Stimulated activated CD4-positive, alpha-beta T cell treated with anti-CD3 and anti-CD28 coated beads, Interleukin-1b, Interleukin-23, amount 100 ng/mL, for 1 hour (primary cell): ENCODE results near the gene TRMT112.
A peak's percentile ranks its signal among the peaks of the same experiment; 100 is the strongest.
"Not testable (repeated sequence)": the region's sequence is repeated elsewhere in the genome, so short reads cannot be mapped to it uniquely, and the experiment has no call there.

Source experiments
- DNase-seq, 2 donors: peaks; one replicate each; pipeline ENCODE4 v3.0.0-alpha.2; 2020; ENCODE audit warnings: low read depth in 2 of 2

The TRMT112 gene

DNA sequence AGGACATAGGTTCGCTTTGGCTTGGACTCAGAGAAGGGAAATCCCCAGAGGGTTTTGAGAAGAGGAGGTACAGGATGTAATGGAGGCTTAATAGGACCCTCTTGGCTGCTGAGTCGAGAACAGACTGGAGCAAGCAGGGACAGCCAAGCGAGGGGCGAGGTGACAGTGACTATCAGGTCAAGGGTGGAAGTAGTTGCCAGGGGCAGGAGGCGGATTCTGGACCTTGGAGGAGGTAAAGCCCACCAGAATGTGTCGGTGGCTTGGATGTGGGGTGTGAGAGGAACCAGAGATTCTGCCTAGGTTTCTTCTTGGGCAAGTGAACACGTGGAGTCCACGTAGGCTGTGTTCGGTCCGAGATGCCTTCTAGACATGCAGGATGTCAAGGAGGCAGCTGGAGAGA is 4.4 kb downstream of the TRMT112 start:
- DNase-seq = no peak

DNA sequence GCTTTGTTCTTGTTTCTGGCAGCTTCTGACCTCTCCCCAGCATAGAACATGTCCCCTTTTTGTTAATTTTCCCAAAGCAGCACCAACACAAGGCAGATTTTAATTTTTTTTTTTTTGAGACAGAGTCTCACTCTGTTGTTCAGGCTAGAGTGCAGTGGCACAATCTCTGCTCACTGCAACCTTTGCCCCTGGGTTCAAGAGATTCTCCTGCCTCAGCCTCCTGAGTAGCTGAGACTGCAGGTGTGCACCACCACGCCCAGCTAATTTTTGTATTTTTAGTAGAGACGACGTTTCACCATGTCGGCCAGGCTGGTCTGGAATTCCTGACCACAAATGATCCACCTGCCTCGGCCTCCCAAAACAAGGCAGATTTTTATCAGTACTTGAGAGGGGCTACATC is 9.6 kb downstream of the TRMT112 start:
- DNase-seq = not testable (repeated sequence)

DNA sequence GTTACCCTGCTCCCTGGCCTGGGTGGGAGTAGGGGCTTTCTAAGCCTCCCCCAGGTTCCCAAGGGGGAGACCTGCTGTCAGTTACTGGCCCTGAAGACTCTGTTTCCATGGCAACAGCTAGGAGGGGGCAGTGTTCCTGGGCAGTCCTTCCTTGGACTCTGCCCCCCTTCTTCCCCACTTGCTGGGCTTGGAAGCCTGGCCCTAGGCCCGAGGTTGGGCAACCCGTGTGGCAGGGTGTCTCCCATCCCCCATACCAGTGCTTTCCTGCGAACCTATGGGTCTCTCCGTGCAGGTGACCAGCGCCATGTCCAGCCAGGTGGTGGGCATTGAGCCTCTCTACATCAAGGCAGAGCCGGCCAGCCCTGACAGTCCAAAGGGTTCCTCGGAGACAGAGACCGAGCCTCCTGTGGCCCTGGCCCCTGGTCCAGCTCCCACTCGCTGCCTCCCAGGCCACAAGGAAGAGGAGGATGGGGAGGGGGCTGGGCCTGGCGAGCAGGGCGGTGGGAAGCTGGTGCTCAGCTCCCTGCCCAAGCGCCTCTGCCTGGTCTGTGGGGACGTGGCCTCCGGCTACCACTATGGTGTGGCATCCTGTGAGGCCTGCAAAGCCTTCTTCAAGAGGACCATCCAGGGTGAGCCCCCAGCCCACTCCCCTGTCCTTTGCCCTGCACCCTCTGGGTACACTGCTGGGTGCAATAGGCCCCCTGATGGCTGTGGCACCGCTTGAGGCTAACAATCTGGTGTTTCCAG is 10.3 kb downstream of the TRMT112 start:
- no peak for DNase-seq

DNA sequence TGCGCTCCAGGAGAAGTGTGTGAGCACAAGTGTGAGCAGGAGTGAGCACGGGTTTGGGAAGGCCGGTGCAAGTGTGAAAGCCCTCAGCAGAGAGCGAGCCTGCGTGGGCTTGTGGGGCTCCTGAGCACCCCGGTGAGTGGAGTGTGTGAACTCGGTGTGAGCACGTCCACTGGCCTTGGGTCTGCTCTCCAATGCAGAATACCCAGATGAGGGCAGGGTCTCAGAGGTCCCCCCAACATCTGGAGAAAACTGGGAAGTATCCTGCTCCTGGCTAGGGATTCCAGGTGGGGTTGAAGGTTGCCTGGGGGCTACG is 10.8 kb downstream of the TRMT112 start:
- DNase-seq = no peak

DNA sequence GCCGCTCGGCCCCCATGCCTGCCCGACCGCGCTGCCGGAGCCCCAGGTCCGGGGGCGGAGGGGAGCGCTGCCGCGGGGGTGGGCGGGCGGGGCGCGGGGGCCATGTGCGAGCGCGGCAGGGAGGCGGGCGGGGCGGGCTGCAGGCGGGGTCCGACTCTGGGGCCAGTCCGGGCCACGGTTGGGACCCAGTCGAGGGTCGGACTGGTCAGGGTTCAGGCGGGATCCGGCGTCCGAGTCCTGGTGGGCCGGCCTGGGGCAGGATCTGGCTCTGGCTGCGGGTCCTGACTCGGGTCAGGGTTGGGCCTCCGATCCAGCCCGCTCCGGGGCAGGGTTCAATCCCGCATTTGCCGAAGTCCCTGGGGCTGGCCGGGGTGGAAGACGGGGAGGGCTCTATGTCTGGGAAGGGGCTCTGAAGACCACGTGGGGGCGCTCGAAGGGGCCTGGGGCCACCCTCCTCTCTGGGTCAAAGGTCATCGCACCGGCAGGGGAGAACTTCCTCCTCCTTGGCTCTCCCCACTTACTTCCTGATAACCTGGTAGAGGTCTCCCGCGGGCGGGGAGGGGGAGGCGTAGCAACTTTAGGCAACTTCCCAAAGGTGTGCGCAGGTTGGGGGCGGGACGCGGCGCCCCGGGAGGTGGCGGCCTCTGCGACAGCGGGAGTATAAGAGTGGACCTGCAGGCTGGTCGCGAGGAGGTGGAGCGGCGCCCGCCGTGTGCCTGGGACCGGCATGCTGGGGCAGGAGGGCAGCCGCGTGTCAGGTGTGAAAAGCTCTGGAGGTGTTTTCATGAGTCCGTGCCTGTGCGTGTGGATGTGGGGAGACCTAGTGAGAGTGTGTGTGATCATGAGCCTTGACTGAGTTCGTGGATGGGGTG is 11.4 kb downstream of the TRMT112 start:
- DNase-seq = peak in 1 of 2 donors; percentile 44

DNA sequence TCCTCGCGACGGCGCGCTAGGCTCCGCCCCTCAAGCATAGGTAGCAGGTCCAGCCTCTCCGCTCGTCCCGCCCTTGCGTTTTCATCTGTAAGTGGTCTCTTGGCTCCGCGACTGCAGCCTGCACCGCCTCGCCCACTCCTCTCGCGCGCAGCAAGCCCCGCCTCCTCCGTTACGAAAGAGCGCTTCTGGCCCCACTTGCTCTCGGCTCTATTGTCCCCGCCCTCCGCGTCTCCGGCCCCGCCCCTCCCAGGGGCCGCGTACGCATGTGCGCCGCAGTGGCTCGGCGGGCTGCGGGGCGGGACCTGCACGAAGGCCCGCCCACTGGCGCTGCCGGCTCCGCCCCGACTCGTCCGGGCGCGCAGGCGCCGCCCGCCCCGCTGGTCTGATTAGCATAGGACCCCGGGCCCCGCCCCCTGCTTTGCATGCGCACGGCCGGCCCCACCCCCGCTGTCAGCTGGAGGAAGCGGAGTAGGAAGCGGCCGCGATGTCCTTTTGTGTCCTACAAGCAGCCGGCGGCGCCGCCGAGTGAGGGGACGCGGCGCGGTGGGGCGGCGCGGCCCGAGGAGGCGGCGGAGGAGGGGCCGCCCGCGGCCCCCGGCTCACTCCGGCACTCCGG is 12.2 kb downstream of the TRMT112 start, which contains the start of gene ESRRA:
Gene ESRRA, plus strand, starts transcription at position 450 of the 616 bp plus-strand sequence. CDS start 1,656 bp downstream, outside the sequence.
- peak; percentile 99 for DNase-seq

DNA sequence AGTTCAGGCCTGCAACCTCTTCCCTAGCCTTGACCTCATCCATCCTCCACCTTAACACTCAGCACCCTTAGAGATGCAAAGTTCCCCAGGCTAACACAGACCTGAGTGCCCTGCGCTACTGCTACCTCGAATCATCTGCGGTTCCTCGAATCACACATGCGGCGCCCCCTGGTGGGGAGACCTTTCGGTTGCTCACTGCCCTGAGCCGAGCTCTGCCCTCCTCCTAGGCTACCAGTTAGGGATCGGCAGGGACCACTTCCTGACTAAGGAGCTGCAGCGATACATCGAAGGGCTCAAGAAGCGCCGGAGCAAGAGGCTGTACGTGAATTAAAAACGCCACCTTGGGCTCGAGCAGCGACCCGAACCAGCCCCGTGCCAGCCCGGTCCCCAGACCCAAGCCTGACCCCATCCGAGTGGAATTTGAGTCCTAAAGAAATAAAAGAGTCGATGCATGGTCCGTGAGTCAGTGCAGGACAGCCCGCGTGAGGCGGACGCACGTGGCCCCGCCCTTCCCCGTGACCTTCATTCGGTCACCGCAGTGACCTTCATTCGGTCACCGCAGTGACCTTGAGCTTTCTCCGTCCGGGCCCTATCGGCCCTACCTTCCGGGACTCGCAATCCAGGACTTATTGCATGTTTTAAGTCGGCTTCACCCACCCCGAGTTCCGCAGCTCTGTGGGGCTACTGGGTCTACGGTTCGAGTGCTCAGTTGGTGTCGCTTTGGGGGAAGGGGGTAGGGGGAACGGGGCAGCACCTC is 12.9 kb downstream of the TRMT112 start:
- peak; percentile 84 to 92 for DNase-seq

DNA sequence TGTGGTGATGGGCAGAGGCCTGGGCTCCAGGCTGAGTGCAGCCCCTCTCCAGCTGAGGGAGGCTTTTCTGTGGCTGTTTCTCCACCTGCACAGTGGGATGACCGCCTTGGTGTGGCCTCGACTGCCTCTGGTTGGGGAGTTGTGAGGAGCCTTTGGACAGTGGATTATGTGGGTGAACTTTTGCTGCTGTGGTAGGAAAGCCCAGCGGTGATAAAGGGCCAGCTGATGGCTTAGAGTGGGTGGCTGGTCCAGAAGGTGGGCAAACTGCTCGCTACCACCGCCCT is 13.4 kb downstream of the TRMT112 start:
- no peak for DNase-seq

DNA sequence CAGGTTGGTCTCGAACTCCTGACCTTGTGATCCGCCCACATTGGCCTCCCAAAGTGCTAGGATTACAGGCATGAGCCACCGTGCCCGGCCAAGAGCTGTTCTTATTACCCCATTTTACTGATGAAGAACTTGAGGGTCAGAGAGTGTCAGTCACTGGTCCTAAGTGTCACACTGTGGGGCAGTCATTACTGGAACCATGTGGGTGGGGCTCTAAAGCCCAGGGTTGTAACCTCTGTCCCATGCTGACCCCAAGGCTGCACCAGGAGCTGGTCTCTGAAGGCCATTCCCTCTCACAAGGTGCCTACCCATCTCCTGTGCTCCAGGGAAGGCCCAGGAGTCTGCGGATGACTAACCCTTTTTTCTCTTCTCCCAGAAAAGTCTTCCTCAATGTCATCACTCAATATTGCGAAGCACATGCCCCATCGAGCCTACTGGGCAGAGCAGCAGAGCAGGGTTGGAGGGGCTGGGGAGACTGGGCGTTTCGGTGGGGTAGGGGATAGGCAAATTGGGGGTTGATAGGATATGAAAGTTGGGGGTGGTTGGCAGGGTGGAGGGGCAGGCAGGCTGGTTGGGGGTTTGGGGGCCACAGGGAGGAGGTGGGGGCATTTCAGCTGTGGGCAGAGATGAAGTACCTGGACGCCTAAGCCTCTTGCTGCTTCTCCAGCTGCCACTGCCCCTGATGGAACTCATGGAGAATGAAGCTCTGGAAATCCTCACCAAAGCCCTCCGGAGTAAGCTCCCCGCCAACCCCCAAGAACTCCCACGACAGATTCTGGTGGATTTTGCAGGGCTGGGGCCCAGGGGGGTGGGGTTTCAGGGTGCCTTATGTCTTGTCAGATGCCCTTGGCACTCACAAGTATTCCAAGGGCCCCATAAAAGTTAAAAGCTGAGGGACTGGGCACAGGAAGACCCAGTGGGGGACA is 14.0 kb downstream of the TRMT112 start:
- DNase-seq = no peak

DNA sequence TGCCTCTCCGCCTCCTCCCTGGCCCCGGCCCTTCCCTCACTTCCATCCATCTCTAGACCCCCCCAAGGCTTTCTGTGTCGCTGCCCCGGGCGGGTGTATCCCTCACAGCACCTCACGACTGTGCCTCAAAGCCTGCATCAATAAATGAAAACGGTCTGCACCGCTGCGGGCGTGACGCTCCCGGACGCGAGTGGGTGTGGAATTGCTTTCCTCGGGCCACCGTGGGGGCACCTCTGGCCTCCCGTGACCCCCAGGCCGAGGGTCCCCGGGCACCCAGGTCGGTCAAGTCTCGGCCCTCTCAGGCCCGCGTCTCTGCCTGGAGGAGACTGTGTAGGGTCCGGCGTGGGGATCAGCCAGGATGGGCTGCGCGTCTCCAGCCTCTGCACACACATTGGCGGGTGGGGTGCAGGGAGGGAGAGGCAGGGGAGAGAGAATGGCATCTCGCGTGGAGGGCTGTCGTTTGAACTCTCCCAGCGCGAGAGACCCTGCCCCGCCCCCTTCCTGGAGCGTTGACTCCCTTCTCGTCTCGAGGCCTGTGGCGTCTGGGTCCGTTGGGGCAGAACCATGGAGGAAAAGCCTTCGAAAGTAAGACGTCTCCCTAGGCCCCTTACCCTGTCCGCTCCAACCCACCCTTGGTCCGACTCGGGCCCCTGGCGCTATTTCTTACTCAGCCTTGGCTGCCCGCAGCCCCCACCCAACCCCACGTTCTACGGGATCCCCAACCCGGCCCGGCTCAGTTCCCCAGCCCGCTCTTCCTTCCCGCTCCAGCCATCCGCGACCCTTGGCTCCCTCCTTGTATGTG is 17.3 kb downstream of the TRMT112 start, which contains the start of gene CATSPERZ:
Gene CATSPERZ, plus strand, starts transcription at position 512 of the 802 bp plus-strand sequence. Its CDS starts 53 bp downstream, at position 565.
- no peak for DNase-seq

DNA sequence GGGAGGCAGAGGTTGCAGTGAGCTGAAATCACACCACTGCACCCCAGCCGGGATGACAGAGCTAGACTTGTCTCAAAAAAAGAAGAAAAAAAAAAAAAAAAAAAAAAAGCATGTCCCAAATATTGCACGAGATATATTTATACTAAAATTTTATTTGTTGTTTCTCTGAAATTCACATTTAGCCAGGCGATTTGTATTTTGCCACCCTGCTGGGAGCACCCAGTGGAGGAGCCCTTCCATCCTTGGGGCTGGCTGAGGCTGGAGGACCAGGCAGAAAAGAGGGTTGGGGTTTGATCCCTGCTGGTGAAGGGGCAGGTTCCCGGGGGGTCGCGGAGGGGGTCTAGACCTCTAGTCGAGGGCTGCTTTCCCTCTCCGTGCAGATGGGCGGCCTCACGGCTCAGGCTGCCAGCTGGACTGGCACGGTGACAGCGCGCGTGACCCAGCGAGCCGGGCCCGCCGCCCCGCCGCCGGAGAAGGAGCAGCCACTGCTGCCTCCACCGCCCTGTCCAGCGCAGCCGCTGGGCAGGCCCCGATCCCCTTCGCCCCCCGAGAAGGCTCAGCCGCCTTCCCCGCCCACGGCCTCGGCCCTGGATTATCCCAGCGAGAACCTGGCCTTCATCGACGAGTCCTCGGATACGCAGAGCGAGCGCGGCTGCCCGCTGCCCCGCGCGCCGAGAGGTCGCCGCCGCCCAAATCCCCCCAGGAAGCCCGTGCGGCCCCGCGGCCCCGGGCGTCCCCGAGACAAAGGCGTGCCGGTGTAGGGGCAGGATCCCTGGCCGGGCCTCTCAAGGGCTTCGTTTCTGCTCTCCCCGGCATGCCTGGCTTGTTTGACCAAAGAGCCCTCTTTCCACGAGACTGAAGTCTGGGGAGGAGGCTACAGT is 18.2 kb downstream of the TRMT112 start:
- no peak for DNase-seq

DNA sequence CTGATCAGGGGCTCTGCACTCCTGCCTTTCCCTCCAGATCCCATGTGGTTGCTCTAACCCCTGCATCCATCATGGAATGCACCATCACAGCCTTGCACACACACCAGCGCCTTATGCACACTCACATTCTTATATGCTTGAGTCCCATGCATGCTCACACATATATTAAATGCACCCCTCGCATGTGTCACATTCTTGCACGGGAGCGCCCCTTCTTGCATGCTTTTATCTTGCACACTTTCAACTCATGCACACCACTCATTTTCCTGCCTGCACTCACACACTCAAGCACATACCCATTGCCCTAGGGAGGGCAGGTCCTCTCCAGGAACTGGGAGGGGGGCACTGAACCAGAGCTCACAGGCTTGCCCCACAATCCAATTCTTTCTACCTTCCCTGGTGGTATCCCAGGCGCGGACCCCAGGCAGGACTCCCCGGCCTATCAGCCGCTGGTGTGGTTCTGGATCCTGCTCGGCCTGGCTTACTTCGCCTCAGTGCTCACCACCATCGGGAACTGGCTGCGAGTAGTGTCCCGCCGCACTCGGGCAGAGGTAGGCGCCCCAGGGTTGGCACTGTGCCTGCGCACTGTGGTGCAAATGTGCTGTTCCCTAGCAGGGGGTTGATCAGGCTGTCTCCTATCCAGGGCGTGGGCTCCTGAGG is 19.5 kb downstream of the TRMT112 start:
- no peak for DNase-seq

DNA sequence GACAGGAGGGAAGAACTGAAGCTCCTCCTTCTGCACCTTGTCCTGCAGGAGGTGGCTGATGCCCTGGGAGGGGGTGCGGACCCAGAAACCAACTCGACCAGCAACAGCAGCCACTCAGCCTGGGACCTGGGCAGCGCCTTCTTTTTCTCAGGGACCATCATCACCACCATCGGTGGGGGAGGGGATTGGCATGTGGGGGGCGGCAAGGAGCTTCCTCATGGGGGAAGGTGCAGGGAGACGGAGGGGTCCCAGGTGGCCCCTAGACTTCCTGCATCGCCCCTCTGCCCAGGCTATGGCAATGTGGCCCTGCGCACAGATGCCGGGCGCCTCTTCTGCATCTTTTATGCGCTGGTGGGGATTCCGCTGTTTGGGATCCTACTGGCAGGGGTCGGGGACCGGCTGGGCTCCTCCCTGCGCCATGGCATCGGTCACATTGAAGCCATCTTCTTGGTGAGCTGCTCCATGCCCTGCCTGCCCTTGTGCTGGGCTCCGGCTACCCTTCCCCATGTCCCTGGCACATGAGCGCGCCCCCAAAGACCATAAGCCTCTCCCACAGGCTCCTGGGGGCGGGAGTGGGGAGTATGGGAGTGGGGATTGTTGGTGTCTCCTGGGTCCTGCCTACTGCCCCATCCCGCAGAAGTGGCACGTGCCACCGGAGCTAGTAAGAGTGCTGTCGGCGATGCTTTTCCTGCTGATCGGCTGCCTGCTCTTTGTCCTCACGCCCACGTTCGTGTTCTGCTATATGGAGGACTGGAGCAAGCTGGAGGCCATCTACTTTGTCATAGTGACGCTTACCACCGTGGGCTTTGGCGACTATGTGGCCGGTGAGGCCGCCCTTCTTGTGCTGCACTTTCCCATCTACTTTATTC is 20.3 kb downstream of the TRMT112 start:
- DNase-seq = no peak

DNA sequence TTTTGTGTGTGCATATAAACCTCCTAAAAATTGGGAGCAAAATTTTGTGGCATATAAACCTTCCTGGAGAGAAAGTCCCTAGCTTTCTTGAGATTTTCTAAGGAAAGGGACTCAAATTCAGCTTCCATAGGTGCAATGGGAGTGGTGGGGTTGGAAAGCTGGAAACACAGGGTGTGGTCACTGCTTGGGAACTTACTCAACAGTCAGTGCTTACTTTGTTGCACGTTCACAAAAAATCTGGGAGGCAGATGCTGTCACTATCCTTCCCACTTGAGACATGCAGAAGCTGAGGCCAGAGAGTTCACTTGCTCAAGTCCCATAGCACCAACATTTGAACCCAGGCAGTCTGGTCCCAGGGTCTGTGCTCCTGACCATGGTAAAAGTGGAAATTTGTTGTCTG is 21.1 kb downstream of the TRMT112 start:
- DNase-seq = no peak

DNA sequence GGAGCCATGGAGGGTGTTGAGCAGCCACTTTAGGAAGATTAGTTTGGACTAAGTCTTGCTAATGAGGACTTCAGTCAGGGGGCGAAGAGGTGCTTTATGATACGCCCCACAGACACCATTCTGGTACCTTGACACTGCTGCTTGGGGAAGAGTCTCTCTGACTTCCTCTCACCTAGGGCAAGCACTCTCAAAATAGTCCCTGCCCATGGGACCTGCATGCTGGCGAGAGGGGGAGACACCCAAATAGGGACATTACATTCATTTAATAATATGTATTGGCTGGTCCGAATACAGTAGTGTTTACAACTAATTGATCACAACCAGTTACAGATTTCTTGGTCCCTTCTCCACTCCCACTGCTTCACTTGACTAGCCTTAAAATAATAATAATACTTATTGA is 21.6 kb downstream of the TRMT112 start:
- no peak for DNase-seq

DNA sequence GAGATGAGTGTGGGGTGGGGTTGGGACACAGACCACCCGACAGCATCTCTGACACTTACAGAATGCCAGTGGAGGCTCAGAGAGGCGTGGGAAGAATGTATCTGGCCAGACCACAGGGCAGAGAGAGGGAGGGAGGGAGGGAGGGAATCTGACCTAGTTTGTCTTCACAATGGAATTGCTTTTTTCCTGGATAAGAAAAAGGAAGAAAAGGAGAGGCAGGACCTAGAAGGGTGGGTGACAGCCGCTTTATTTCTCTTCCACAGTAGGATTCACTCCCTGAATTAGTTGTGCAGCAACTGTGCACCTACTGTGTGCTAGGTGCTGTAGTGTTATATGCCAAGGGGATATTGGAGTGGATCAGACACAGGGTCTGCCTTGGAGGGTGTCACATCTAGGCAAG is 22.6 kb downstream of the TRMT112 start:
- no peak for DNase-seq

DNA sequence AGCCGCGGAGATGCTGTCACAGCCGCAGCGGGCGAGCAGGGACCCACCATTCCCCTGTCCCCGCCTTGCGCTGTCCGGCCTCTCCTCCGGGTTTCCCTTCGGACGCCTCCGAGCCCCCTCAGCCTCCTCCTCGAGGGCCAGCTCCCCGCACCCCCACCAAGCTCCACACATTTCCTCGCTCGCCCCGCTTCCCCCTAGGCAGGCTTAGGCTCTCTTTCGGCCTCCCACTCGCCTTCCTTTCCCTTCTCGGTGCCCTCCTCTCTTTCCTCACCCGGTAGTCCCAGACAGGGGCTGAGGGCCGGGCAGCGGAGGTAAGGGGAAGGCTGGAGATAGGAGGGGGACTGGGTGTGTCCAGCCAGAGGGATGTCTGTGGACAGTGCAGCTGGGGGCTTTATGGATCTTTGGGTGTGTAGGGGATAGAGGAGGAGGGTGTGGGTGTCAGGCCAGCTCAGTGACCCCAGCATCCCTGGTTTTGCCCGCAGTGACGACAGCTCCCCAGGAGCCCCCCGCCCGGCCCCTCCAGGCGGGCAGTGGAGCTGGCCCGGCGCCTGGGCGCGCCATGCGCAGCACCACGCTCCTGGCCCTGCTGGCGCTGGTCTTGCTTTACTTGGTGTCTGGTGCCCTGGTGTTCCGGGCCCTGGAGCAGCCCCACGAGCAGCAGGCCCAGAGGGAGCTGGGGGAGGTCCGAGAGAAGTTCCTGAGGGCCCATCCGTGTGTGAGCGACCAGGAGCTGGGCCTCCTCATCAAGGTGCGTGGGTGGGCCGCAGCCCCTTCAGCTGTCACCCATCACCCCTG is 24.7 kb downstream of the TRMT112 start:
- no peak for DNase-seq
